ENCODE results near the gene PIP5KL1.

The PIP5KL1 gene

GRCh38 chr9:127896395-127897192 is 34.0 kb downstream of the PIP5KL1 start:
- no peak for DNase-seq (ENCODE audit: extremely low read depth, insufficient read length)
- Histone ChIP-seq H3K4me3 (replicated peaks; ENCODE audit: low read depth, low read length) (no peak overlapping the region), H3K27me3 (replicated peaks; ENCODE audit: control insufficient read depth, insufficient read depth, low read length) (no peaks in the 10 kb centered on the region), H3K36me3 (ENCODE audit: control insufficient read depth, insufficient read depth, low read length) (peaks cover 30% of the 10 kb centered on the region)
- TF ChIP-seq, protein P1, sequence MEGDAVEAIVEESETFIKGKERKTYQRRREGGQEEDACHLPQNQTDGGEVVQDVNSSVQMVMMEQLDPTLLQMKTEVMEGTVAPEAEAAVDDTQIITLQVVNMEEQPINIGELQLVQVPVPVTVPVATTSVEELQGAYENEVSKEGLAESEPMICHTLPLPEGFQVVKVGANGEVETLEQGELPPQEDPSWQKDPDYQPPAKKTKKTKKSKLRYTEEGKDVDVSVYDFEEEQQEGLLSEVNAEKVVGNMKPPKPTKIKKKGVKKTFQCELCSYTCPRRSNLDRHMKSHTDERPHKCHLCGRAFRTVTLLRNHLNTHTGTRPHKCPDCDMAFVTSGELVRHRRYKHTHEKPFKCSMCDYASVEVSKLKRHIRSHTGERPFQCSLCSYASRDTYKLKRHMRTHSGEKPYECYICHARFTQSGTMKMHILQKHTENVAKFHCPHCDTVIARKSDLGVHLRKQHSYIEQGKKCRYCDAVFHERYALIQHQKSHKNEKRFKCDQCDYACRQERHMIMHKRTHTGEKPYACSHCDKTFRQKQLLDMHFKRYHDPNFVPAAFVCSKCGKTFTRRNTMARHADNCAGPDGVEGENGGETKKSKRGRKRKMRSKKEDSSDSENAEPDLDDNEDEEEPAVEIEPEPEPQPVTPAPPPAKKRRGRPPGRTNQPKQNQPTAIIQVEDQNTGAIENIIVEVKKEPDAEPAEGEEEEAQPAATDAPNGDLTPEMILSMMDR (IDR thresholded peaks at IDR 0.05; ENCODE audit: insufficient read depth, low read length, poor library complexity, severe bottlenecking), result no peak

- TF ChIP-seq, protein P1 (IDR thresholded peaks at IDR 0.05; ENCODE audit: insufficient read depth, low read length, poor library complexity, severe bottlenecking), result no peak
- no peak for DNase-seq (ENCODE audit: extremely low read depth, insufficient read length)
- no peaks in the 10 kb centered on the region for H3K27me3 ChIP-seq (replicated peaks; ENCODE audit: control insufficient read depth, insufficient read depth, low read length)
- H3K36me3 ChIP-seq (ENCODE audit: control insufficient read depth, insufficient read depth, low read length), result peaks cover 30% of the 10 kb centered on the region
- H3K4me3 ChIP-seq (replicated peaks; ENCODE audit: low read depth, low read length), result no peak overlapping the region
These were observed 34.8 kb downstream of the PIP5KL1 start for GRCh38 chr9:127895811-127896210.

DNA sequence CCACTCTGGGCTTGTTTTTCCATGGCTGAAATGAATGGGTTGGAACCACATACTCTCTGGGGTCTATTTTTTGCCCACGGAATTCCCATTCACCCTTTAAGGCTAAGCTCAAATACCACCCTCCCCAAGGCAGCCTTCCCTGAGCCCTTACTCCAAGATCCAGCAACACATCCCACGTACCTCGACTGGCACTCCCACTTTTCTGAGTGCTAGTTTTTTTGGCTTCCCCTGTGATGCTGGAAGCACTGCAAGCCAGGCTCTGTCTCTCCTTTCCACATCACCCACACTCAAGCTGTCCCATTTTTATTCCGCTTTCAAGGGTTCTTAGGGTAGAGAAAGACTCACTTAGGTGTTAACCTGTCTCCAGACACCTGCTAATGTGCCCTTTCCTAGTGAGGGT is 37.2 kb downstream of the PIP5KL1 start:
- no peak for DNase-seq (ENCODE audit: extremely low read depth, insufficient read length)
- Histone ChIP-seq H3K4me3 (replicated peaks; ENCODE audit: low read depth, low read length) (no peak overlapping the region), H3K27me3 (replicated peaks; ENCODE audit: control insufficient read depth, insufficient read depth, low read length) (no peaks in the 10 kb centered on the region), H3K36me3 (ENCODE audit: control insufficient read depth, insufficient read depth, low read length) (peaks cover 36% of the 10 kb centered on the region)
- TF ChIP-seq, protein P1 (IDR thresholded peaks at IDR 0.05; ENCODE audit: insufficient read depth, low read length, poor library complexity, severe bottlenecking), result no peak

GRCh38 chr9:127892831-127893230 is 37.7 kb downstream of the PIP5KL1 start:
- no peak for DNase-seq (ENCODE audit: extremely low read depth, insufficient read length)
- Histone ChIP-seq H3K27me3 (replicated peaks; ENCODE audit: control insufficient read depth, insufficient read depth, low read length) (no peaks in the 10 kb centered on the region), H3K36me3 (ENCODE audit: control insufficient read depth, insufficient read depth, low read length) (peaks cover 36% of the 10 kb centered on the region), H3K4me3 (replicated peaks; ENCODE audit: low read depth, low read length) (no peak overlapping the region)
- TF ChIP-seq, protein P1 (IDR thresholded peaks at IDR 0.05; ENCODE audit: insufficient read depth, low read length, poor library complexity, severe bottlenecking), result no peak

DNA sequence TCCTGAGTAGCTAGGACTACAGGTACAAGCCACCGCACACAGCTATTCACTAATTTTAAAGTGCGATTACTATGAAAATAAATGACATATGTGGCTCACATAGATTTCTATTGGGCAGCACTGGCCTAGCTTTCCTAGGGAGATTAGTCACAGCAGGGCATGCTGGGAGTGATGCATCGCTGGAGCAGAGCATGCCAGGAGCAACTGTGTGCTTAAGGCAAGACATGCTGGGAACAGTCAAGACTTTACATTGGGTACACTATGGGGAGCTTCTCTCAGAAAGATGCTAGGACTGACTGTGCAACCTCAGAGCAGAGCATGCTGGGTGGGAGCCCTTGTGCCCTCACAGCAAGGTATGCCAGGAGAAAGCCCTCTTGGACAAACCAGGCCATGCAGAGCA is 40.5 kb downstream of the PIP5KL1 start:
- peaks cover 33% of the 10 kb centered on the region for H3K36me3 ChIP-seq (ENCODE audit: control insufficient read depth, insufficient read depth, low read length)
- no peak for DNase-seq (ENCODE audit: extremely low read depth, insufficient read length)
- no peak overlapping the region for H3K4me3 ChIP-seq (replicated peaks; ENCODE audit: low read depth, low read length)
- TF ChIP-seq, protein P1 (IDR thresholded peaks at IDR 0.05; ENCODE audit: insufficient read depth, low read length, poor library complexity, severe bottlenecking), result no peak
- no peaks in the 10 kb centered on the region for H3K27me3 ChIP-seq (replicated peaks; ENCODE audit: control insufficient read depth, insufficient read depth, low read length)

All from GM06990 (cell line).